ENCODE data around the gene GSDME.

- TF ChIP-seq CTCF (IDR thresholded peaks at IDR 0.05) = no peak
- TF ChIP-seq POLR2A (IDR thresholded peaks at IDR 0.05) = no peak
Observed at GRCh38 chr7:24670782-24671181, 86.5 kb downstream of the GSDME start.
